Femur (tissue), 1 donor: ENCODE data around the gene DDX28.
"Not testable (repeated sequence)": the region's sequence is repeated elsewhere in the genome, so short reads cannot be mapped to it uniquely, and the experiment has no call there.

Experiments used
- DNase-seq: peaks from one replicate; pipeline ENCODE4 v3.0.0-alpha.2; 2017

The DDX28 gene

GRCh38 chr16:67993207-67994039 is 29.6 kb downstream of the DDX28 start:
- DNase-seq = peak; percentile 82

- DNase-seq = no peak
Measured at GRCh38 chr16:67992661-67993206, 30.3 kb downstream of the DDX28 start.

GRCh38 chr16:67990018-67990386 is 33.0 kb downstream of the DDX28 start:
- DNase-seq = no peak

GRCh38 chr16:67989322-67990017 is 33.6 kb downstream of the DDX28 start:
- no peak for DNase-seq

GRCh38 chr16:67988675-67989074 is 34.4 kb downstream of the DDX28 start:
- no peak for DNase-seq

GRCh38 chr16:67987460-67988160 is 35.4 kb downstream of the DDX28 start:
- DNase-seq = peak; percentile 32

- no peak for DNase-seq
Measured at GRCh38 chr16:67986949-67987348, 36.1 kb downstream of the DDX28 start.

GRCh38 chr16:67982011-67982696 is 40.9 kb downstream of the DDX28 start:
- no peak for DNase-seq

- DNase-seq = no peak
Measured at GRCh38 chr16:67979955-67980678, 42.9 kb downstream of the DDX28 start, which contains the start of gene DPEP3. TSS of gene DPEP3 (minus strand) at chr16:67980499. CDS start at chr16:67980380, 119 bp downstream.

- DNase-seq = no peak
Measured at GRCh38 chr16:67977469-67978227, 45.4 kb downstream of the DDX28 start.

- DNase-seq = no peak
Measured at GRCh38 chr16:67977005-67977404, 46.0 kb downstream of the DDX28 start.

- no peak for DNase-seq
Measured at GRCh38 chr16:67976205-67976604, 46.8 kb downstream of the DDX28 start.

- DNase-seq = no peak
Measured at GRCh38 chr16:67975321-67976105, 47.5 kb downstream of the DDX28 start.

- not testable (repeated sequence) for DNase-seq
Measured at GRCh38 chr16:67972285-67972684, 50.7 kb downstream of the DDX28 start.

- DNase-seq = no peak
Measured at GRCh38 chr16:67971111-67971510, 51.9 kb downstream of the DDX28 start.
